Ovary (tissue), 9 donors: ENCODE data around the gene GPS2. TPM values are rescaled to one million over a fixed set of nuclear protein-coding genes. Genes with fewer than 3 reads are reported as not detected.
A peak's percentile ranks its signal among the peaks of the same experiment; 100 is the strongest.
"Not testable (repeated sequence)": the region's sequence is repeated elsewhere in the genome, so short reads cannot be mapped to it uniquely, and the experiment has no call there.

ENCODE experiments used
- DNase-seq, 5 donors: peaks; one replicate each; pipeline ENCODE4 v3.0.0-alpha.2; 2019 to 2020
- H3K27ac ChIP-seq, 2 donors: fragments of 200-600 bp; one replicate each; pipeline versions ENCODE4 v1.5.1 to v1.8.0; 2019 to 2022
- H3K27me3 ChIP-seq: fragments of 200-600 bp; one replicate; pipeline ENCODE4 v1.8.0; 2022
- H3K36me3 ChIP-seq: fragments of 200-600 bp; sonication (generic); one replicate; pipeline ENCODE4 v1.5.1; 2019
- H3K4me1 ChIP-seq: one replicate; pipeline ENCODE4 v1.8.1; 2013; ENCODE audit warnings: mild to moderate bottlenecking, moderate library complexity; ENCODE audit not compliant: insufficient read depth
- H3K4me3 ChIP-seq: fragments of 200-600 bp; sonication (generic); one replicate; pipeline ENCODE4 v1.5.1; 2017
- H3K9me3 ChIP-seq, 2 donors: fragments of 200-600 bp in 1 of 2; sonication (generic) in 1 of 2; one replicate each; pipeline versions ENCODE4 v1.5.1 to v1.8.1; 2013 to 2019; ENCODE audit warnings: mild to moderate bottlenecking in 1 of 2, moderate library complexity in 1 of 2
- EP300 ChIP-seq: sonication (generic); formaldehyde crosslinking; IDR thresholded peaks from one replicate; pipeline ENCODE4 v1.6.1; 2017; ENCODE audit warnings: antibody characterized with exemption
- POLR2A ChIP-seq: fragments of 450-650 bp; IDR thresholded peaks from one replicate; pipeline ENCODE4 v1.6.1; 2017; ENCODE audit warnings: antibody characterized with exemption, mild to moderate bottlenecking, moderate library complexity
- WGBS, 3 donors: extraction: QIAGEN DNeasy Blood & Tissue Kit in 1 of 3; methylation state at CpG; one replicate each; pipeline versions ENCODE4 v1.1.5 to v1.1.7; 2013 to 2017; 5-methylcytosine and 5-hydroxymethylcytosine counted together
- intact Hi-C, 4 donors: fragments of 100-400 bp; cut with DNase I; formaldehyde crosslinking; loops; one replicate each; pipeline versions ENCODE4 v1.11.0 to v1.15.1; 2022 to 2023
- polyA plus RNA-seq, 2 donors: library from polyadenylated mRNA; stranded (reverse); fragments of 200-250 nt in 1 of 2; fragments of 350-450 nt in 1 of 2; fragmentation: Illumina TruSeq in 1 of 2; extraction: RNeasy Lipid Tissue Mini Kit (QIAGEN cat#74804) in 1 of 2; gene quantifications; one replicate each; pipeline ENCODE4 v1.2.3, GENCODE V29; 2013 to 2014
- total RNA-seq, 7 donors: library from RNA; depleted of rRNA in 2 of 7; stranded (reverse); fragments of >200 nt in 2 of 7; fragmentation: NEBNext Ultra II Directional in 3 of 7; extraction: Animal tissue kit (Norgen Biotek cat#: 25700) in 3 of 7; gene quantifications; one replicate each; pipeline versions ENCODE4 v1.1.0 to v1.2.4, GENCODE V29; 2016 to 2023
- TF ChIP-seq, protein P1 (sequence below), 3 donors: fragments of 450-650 bp in 2 of 3; fragments of 200-600 bp in 1 of 3; IDR thresholded peaks; one replicate each; pipeline versions ENCODE4 v1.5.1 to v1.8.0; 2016 to 2022; ENCODE audit warnings: antibody characterized with exemption in 3 of 3, mild to moderate bottlenecking in 1 of 3
- donor health status: DM: no; HTN: no; CAD: no; lungs with moderate emphysema.
- donor health status: DM: no; HTN: no; CAD: no.
- donor health status: Bipolar disorder and iron deficiency.
- donor health status: DM: yes; HTN: yes; CAD: no.
- donor health status: DM: no; HTN: no; CAD: no.
- donor health status: DM: yes; HTN: yes; CAD: no.

The GPS2 gene
- total and polyA plus RNA-seq, 9 donors = 53.1 to 103 (median 61.3) TPM

- Histone ChIP-seq H3K4me3 (no peak overlapping the region), H3K36me3 (no peaks in the 10 kb centered on the region), H3K9me3 (no peaks in the 10 kb centered on the region), H3K4me1 (no peaks in the 10 kb centered on the region), H3K27me3 (no peaks in the 10 kb centered on the region), H3K27ac (no peak overlapping the region)
- peak in 1 of 5 donors; percentile 10 for DNase-seq
- TF ChIP-seq POLR2A = no peak
- TF ChIP-seq, protein P1, sequence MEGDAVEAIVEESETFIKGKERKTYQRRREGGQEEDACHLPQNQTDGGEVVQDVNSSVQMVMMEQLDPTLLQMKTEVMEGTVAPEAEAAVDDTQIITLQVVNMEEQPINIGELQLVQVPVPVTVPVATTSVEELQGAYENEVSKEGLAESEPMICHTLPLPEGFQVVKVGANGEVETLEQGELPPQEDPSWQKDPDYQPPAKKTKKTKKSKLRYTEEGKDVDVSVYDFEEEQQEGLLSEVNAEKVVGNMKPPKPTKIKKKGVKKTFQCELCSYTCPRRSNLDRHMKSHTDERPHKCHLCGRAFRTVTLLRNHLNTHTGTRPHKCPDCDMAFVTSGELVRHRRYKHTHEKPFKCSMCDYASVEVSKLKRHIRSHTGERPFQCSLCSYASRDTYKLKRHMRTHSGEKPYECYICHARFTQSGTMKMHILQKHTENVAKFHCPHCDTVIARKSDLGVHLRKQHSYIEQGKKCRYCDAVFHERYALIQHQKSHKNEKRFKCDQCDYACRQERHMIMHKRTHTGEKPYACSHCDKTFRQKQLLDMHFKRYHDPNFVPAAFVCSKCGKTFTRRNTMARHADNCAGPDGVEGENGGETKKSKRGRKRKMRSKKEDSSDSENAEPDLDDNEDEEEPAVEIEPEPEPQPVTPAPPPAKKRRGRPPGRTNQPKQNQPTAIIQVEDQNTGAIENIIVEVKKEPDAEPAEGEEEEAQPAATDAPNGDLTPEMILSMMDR (IDR thresholded peaks at IDR 0.05) = no peak
- TF ChIP-seq EP300 = no peak
- intact Hi-C loops = no loop called here
- WGBS, 3 donors = 85 to 90% (median 85%) methylated on average over 13 of the region's 13 CpGs
These were observed 26.7 kb upstream of the GPS2 start for GRCh38 chr17:7341842-7342241.

- H3K27me3 ChIP-seq = no peaks in the 10 kb centered on the region
- 42 to 64% (median 54%) methylated on average over 2 of the region's 2 CpGs for WGBS, 3 donors
- H3K9me3 ChIP-seq = no peaks in the 10 kb centered on the region
- H3K36me3 ChIP-seq = no peaks in the 10 kb centered on the region
- H3K4me3 ChIP-seq = no peak overlapping the region
- intact Hi-C loops = no loop called here
- TF ChIP-seq, protein P1 (IDR thresholded peaks at IDR 0.05) = no peak
- no peak for TF ChIP-seq EP300
- no peak for TF ChIP-seq POLR2A
- no peaks in the 10 kb centered on the region for H3K4me1 ChIP-seq
- no peak overlapping the region for H3K27ac ChIP-seq
- no peak for DNase-seq
These were observed 25.0 kb upstream of the GPS2 start for GRCh38 chr17:7340179-7340578.

- H3K27ac ChIP-seq, H3K4me1 ChIP-seq, DNase-seq, H3K9me3 ChIP-seq, H3K4me3 ChIP-seq, intact Hi-C loops, H3K36me3 ChIP-seq, H3K27me3 ChIP-seq: not testable (repeated sequence)
- 69 to 75% (median 75%) methylated on average over 7 of the region's 7 CpGs for WGBS, 3 donors
These were observed 22.4 kb upstream of the GPS2 start for GRCh38 chr17:7337600-7337999.

- no peak for TF ChIP-seq EP300
- TF ChIP-seq, protein P1 (IDR thresholded peaks at IDR 0.05) = no peak
- TF ChIP-seq POLR2A = no peak
- H3K27ac ChIP-seq = no peak within 1 kb of the TSS
- intact Hi-C loops = no loop called here
- no peaks in the 10 kb centered on the region for H3K27me3 ChIP-seq
- no peaks in the 10 kb centered on the region for H3K36me3 ChIP-seq
- H3K9me3 ChIP-seq = no peaks in the 10 kb centered on the region
- no peaks in the 10 kb centered on the region for H3K4me1 ChIP-seq
- peak in 1 of 5 donors; percentile 14 for DNase-seq
- no peak within 1 kb of the TSS for H3K4me3 ChIP-seq
- WGBS, 3 donors = 33 to 37% (median 33%) methylated on average over 14 to 17 of the region's 17 CpGs
These were observed 21.3 kb upstream of the GPS2 start, which contains the start of gene ACAP1 for GRCh38 chr17:7336240-7337175. Gene ACAP1 (plus strand): TSS chr17:7336529. CDS start chr17:7336735, 206 bp downstream.

DNA sequence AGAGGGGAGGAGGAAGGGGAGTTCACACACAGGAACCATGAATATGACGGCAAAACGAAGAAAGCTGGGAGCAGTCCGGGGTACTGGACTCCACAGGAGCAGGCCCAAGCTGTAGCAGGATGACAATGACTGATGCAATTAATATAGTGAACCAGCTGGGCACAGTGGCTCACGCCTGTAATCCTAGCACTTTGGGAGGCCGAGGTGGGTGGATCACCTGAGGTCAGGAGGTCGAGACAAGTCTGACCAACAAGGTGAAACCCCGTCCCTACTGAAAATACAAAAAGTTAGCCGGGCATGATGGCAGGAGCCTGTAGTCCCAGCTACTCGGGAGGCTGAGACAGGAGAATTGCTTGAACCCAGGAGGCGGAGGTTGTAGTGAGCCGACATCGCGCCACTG, 20.6 kb upstream of the GPS2 start:
- intact Hi-C loops, H3K27me3 ChIP-seq, H3K27ac ChIP-seq, H3K36me3 ChIP-seq, H3K4me1 ChIP-seq, DNase-seq, H3K4me3 ChIP-seq, H3K9me3 ChIP-seq: not testable (repeated sequence)
- WGBS, 3 donors = 76 to 81% (median 77%) methylated on average over 13 of the region's 13 CpGs
